Activated effector memory CD4-positive, alpha-beta T cell treated with Interleukin-2 at 50 U/mL for 16 hours (primary cell): Measurements from ENCODE around the gene PRSS8.
A peak's percentile ranks its signal among the peaks of the same experiment; 100 is the strongest.
"Not testable (repeated sequence)": the region's sequence is repeated elsewhere in the genome, so short reads cannot be mapped to it uniquely, and the experiment has no call there.

Experiments used
- DNase-seq: peaks from one replicate; pipeline ENCODE4 v3.0.0-alpha.2; 2020

The PRSS8 gene

DNA sequence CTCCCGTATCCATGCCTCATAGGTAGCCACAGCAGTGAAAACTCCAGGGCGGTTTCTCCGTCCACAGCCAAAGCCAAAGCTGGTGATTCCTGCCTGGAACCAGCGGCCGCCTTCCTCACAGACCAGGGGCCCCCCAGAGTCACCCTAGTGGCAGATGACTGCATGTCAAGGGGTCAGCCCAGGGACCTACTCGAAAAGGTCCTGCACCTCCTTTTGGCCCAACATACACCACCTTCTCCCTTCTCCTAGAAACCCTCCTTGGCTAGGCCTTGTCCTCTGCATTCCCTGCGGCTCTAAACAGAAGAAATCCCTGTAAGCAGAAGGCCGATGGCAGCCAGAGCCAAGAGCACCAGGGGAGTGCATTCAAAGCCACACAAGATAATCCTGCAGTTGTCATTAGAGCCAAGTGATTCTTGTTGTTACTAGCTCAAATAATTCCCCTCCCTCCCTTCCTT lies 8.2 kb upstream of the PRSS8 start:
- DNase-seq, result no peak

DNA sequence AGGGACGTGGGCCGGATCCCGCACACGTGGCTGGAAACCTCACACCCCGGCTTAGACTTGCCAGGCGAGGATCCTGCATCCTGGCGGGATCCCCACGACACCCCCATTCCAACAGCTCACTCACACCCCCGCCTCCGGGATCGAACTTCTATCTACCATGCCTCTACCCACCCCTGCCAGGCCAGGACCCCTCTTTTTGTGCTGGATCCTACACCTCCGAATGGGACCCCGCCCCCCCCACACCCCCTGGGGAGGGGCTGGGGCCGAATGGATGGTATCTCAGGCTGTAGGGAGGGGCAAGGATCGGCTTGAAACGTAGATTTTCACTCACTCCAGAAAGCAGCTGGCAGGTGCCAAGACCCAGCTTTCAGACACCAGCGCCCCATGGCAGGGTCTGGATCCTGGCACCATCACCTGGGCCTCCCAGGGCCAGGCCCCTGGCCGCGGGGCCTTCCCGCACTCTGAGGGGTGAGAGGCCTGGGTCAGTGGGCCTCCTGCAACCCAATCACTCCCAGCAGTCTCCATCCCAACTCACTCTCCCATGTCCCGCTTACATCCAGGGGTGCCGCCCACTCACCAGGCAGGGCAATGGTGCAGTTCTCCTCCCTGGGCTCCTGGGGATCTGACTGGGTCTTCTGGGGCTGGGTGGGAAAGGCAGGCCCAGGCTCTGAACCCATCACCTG lies 7.6 kb upstream of the PRSS8 start:
- DNase-seq, result no peak

DNA sequence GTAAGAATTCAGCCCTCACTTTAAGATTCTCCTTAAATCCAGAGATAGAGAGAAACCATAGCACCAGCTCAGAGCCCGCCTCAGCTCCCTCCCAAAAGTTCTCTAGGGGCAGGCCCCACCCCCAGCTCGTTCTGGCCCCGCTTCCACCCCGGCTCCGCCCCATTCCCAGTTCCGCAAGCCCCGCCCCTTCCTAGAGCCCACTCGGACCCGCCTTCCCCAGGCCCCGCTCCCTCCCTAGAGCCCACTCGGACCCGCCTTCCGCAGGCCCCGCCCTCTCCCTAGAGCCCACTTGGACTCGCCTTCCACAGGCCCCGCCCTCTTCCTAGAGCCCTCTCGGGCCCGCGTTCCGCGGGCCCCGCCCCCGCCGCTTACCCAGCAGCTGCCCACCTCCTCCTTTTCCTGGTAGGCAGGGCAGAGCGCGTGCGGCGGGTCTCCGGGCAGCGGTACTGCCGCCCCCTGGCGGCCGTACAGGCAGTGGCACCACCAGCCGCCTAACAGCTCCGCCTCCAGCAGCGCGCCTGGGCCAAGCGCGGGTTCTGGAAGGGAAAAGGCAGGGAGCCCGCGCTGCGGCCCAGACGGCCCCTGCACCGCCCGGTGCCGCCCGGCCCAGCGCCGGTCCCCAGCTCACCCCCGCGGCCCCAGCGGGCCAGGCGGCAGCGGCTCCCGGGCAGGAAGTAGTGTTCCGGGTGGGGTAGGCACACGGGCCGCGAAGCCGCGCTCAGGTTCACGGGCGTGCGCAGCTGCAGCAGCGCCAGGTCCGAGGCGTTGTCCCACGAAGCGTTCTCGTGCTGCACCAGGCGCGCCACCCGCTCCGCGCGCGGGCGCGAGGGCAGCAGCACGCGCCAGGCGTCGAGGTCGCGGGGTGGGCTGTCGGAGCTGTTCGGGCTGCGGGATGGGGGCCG lies 6.8 kb upstream of the PRSS8 start:
- DNase-seq, result peak; percentile 95

DNA sequence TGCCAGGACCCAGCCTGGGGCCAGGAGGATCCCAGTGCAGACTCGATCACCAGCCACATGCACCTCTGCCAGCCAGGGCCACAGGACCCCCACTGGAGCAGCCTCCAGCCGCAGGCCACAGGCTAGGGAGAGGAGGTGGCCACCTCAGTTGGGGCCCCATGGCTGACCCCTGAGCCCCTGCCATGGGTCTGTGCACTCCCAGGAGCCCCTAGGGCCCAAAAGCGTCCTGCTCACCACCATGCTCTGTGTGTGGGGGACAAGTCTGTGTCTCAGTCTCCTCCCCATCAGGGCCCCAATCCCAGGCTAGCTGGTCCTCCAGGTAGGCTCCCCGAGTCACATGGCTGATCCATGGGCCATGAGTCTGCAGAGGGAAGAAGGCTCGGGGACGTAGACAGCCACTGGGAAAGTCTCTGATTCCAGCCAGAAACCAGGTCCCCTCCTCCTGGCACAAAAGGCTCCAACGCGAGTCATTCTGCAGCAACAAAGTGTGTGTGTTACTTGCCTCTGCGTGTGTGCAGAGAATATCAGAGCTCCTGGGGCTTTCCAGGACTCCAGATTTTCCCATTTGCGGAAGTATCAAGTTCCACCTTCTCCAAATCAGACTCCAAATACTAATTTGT lies 6.1 kb upstream of the PRSS8 start:
- no peak for DNase-seq

DNA sequence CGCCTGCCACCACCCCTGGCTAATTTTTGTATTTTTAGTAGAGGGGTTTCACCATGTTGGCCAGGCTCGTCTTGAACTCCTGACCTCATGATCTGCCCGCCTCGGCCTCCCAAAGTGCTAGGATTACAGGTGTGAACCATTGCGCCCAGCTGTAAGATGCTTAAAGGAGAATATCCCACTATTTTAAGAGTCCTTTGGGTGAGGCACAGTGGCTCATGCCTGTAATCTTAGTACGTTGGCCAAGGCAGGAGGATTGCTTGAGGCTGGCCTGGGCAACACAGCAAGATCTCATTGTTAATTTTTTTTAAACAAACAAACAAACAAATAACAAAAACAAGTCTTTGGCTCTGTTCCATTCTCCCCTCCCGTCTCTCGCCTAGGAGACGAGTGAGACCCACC lies 5.5 kb upstream of the PRSS8 start:
- not testable (repeated sequence) for DNase-seq

DNA sequence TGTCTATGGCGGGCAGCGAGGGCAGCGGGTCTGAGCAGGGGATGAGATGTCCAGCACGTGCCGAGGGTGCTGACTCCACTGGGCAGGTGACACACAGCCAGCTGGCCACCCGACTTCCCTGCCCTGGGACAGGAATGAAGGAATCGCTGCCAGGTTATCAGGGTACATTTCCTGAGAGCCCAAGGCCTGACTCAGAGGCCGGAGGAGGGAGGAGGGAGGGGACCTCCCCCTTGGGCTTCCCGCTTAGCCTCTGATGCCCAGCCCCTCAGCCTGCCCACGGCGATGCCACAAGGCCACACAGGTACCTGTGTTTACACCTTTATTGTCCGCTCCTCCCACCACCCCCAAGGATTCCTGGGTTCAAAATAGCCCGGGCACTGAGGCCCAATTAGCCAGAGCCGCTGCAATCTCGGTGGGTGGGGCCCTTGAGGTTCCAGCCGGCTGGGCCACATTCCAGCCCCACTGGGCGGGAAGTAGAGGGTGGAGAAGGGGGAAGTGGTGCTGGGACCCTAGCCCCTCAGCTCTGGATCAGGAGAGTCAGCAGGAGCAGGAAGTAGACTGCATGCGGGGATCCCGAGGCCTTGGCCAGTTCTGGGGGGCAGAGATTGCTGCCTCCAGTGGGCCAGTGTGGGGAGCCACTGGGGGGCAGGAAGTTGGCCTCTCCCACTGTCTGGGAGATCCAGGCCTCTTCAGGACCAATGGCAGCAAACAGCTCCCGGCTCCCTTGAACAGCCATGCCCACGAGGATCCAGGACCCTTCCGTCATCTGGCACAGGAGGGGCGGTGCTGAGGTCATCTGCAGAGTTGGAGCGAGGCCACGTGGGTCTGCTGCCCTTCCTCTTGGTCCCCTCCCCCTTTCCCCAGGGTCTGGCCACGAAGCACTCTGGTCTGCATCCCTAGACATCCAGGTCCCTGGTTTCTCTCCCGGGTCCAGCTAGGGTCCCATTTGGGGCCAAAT lies 3.4 kb upstream of the PRSS8 start:
- DNase-seq, result no peak

DNA sequence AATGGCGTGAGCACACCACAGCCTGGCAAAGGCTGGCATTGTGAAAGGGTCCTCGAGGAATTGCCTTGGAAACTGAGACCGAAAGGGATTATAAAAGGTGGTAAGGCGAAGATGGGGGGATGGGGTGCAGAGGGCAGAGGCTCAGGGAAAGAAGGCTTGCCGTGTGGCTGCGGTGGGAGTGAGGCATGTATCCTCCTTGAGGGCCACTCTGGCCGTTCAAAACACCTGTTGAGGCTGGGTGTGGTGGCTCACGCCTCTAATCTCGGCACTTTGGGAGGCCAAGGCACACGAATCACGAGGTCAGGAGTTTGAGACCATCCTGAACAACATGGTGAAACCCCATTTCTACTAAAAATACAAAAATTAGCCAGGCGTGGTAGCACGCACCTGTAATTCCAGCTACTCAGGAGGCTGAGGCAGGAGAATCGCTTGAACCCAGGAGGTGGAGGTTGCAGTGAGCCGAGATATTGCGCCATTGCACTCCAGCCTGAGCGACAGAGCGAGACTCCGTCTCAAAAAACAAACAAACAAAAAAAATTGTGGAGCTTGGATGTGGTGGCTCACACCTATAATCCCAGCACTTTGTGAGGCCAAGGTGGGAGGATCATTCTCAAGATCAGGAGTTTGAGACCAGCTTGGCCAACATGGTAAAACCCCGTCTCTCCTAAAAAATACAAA lies 1.4 kb upstream of the PRSS8 start:
- DNase-seq, result not testable (repeated sequence)

DNA sequence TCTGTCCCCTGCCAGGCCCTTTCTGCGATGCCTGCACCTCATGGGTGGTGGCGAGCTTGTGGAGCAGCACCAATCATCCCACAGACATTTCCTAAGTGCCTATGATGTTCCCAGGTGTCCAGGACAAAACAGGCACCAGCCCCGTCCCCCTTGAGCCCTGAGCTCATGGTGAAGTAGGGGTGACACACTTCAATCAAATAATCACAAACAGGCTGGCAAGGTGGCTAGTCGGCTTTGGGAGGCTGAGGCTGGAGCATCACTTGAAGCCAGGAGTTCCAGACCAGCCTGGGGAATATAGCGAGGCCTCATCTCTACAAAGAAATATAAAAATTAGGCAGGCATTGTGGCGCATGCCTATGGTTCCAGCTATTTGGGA lies 748 bp upstream of the PRSS8 start:
- no peak for DNase-seq

DNA sequence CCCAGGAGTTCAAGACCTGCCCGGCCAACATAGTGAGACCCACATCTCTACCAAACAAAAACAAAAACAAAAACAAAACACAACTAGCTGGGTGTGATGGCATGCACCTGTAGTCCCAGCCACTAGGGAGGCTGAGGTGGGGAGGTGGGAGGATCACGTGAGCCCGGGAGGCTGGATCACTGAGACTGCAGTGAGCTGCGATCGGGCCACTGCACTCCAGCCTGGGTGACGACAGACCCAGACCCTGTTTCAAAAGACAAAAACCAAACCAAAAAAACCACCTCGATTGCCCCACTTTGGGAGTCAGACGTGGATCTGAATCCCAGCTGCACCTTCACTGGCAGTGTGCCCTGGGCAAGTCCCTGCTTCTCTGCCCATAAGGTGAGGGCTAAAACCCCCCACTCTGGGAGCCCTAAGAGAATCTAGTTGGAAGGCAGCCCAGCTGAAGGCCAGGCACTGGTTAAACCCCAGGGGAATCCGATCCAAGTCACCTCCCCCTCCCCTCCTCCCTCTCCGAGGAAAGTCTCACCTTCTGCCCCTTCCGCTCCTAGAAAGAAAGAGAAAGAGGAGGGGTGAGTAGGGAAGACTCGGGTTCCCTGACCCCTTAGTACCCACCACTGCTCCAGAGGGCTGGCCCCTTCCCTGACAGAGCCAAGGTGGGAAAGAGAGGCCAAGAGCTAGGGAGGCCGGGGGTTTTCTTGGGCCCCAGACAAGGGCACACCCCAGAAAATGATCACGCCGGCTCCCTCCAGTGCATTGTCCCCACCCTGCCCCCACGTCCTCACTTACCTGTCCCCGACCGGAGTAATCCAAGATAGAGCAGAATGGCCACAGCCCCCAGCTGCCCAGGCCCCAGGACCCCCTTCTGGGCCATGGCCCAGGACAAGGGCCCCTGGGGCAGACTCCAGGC lies 647 bp downstream of the PRSS8 start:
- DNase-seq, result no peak

DNA sequence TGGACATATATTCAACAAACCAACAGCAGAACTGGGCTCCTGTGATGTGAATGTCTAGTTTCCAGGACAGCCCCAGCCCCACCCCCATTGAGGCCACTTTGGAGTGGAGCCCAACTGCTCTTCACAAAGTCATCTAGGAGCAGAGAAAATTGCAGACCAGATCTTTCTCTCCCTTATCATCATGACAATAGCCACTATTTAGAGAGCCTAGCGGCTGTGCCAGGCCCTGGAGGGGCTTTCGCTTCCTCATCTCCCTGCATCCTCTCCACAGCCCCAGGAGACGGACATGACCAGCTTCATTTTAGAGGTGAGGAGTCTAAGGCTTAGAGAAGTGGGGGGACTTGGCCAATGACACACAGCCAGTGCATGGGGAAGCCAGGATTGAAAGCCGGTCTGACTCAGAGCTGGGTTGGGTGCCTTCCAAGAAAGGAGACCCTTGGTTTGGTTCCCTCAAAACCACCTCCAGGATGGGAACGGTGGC lies 1.4 kb downstream of the PRSS8 start:
- no peak for DNase-seq

DNA sequence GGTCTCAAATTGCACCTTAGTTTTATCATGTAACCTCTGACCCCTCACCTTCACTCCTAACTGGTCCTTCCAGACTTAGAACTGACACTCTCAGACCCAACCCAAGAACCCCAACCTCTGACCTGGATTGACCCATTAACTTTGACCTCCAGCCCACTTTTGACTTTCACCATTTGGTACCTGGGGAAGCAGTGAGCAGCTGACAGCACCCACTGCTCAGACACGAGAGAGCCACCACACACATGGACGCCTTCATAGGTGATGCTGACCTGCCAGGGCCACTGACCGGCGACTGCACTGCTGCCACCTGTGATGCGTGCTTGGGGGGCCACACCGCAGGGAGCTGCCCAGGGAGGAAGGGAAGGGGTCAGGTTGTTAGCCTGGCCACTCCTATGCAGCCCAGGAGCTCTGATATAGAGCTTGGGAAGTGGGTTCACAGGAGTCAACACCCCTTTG lies 2.5 kb downstream of the PRSS8 start:
- no peak for DNase-seq

DNA sequence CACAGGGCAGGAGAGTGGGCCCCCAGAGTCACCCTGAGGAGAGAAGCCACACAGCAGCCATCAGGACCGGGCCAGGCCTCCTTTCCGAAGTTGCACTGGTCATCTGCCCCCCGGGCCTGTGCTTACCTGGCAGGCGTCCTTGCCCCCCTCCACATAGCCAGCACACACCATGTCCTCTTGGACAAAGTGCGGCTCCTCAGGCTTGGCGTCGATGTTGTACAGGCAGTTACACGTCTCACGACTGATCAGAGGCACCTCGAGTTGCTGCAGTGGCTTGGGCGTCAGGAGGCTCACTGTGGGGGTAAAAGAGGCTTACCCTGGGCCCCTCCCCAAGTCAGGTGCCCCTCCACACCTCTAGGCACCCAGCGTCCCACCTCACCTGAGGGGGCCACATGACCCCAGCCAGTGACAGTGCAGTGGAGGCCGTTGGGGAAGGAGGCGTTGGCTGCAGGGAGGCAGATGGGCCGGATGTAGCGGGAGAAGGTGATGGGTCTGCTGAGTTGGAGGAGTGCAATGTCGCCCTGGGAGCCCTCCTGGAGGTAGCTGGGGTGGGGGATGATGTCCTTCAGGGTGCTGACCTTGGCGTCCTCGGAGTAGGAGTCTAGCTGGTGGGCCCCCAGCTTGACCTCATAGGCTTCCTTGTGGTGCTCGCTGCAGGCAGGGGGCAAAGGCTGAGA lies 3.1 kb downstream of the PRSS8 start:
- no peak for DNase-seq

DNA sequence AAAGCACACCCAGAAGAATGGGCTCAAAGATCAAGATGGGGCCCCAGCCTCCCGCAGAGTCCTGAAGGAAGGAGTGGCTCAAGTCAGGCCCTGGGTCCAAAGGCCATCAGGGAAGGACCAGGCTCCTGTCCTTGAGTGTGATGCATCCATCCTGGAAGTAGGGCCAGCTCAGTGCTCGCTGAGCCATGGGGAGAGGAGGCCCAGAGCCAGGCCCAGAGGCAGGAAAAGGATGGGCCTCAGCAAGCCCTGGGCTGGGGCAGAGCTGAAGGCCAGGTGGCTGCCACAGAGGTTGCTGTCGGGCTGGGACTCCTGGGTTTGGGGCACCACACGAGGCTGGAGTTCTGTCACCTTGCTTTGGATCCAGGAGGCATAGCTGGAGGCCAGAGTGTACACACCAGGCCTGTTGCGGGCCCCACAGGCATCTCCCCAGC lies 3.7 kb downstream of the PRSS8 start:
- no peak for DNase-seq

DNA sequence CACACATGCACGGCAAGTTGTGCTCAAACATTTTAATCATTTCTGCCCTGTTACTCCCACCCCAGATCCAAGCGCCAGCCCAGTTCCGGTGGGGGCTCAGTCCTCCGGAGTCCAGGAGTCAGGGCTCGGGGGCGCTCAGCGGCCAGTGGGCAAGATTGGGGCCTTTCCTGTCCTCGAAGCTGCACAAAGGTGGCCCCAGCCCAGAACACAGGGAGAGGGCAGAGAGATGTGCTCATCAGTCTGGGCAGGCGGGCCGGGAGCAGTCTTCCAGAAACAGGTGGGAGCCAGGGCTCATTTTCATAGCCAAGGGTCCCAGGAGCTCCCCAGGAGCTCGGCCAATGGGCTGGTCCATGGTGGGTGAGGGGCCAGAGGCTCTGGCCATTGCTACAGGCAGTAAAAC lies 4.1 kb downstream of the PRSS8 start:
- DNase-seq, result no peak

DNA sequence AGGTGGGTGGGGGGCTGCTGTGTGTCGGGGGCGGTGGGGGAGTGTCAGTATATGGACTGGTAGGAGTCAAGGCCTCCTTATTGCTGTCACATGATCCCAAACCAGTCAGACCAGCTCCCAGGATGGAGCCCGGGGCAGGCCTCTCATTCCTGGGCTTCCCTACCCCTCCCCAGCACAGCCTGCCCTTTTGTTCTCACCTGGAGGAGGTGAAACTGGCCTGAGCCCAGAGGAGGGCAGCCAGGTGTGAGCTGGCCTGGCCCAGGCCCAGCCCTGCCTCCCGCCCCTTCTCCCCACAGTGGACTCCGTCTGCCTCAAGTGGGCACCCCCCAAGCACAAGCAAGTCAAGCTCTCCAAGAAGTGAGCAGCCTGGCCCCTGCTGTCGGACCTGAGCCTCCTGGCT lies 4.6 kb downstream of the PRSS8 start:
- no peak for DNase-seq

DNA sequence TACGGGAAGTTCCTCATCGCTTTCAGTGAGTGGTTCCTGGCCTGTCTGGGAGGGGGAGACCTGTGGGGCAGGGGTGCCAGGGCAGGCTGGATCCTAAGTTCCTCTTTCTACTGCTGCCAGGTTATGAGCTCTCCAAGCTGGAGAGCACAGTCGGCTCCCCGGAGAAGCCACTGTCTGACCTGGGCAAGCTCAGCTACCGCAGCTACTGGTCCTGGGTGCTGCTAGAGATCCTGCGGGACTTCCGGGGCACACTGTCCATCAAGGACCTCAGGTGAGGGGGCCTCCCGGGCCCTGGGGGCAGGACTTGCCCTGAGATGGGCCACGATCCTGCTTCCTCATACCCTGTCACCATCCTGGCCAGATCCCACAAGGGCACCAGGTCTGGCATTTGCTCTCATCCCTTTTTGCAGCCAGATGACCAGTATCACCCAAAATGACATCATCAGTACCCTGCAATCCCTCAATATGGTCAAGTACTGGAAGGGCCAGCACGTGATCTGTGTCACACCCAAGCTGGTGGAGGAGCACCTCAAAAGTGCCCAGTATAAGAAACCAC lies 5.1 kb downstream of the PRSS8 start:
- DNase-seq, result no peak

DNA sequence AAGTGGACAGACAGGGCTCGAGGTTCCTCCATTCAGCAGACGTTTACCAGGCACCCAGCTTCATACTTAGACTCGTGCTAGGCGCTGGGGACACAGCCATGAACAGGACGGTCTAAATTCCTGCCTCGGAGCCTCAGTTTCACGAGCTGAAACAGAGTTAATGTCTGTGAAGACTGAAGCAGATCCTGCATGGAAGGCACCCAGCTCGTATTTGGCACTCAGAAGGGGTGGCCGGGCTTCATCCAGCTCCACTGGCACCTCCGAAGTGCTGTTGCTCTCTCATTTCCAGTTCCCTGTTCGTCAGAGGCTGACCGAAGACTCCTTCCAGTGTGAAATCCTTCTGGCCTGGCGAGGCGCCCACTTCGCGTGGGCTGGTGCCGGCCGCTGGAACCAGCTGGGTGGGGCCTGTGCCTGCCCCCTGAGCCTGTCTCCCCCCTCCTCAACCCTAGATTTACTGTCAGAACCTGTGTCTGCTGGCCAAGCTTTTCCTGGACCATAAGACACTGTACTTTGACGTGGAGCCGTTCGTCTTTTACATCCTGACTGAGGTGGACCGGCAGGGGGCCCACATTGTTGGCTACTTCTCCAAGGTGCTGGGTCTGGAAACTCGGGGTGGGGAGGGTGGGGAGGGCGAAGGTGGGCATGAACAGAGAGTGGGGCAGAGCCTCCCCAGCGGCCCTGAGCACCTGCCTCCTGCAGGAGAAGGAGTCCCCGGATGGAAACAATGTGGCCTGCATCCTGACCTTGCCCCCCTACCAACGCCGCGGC lies 5.8 kb downstream of the PRSS8 start:
- DNase-seq, result no peak

DNA sequence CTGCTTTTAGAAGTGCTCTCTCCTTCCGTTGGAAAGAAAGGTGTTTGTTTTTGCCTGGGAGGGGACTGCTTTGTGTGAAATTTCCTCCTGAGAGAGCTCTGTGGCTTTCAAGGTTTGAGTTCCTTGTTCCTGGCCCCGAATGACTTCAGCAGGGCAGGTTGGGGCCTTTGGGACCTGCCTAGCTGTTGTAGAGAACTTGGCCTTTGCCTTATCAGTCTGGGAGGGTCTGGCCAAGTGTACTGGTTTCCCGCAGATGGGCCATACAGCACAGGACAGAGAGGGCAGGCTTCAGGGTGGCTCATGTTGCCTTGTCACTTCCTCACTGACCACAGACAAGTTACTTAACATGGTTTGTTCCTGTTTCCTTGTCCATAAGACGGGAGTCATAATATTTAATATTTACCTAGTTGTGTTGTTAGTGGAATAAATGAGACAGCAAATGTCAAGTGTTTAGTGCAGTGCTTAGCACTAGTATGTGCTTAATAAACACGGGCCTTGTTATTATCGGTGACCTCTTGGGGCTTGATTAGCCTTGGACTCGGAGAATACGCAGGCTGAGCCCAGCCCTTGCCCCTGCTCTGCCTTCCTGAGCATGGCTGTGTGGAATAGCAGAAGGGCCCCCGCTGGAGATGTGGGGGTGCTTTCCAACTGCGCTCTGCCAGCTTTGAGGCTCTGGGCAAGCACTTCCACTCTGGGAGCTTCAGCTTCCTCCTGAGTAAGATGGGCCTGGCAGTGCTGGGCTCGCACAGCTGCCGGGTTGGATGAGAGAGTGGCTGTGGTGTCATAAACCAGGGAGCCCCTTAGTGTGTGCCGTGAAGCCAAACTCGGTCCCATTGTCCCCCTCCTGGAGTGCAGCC lies 6.6 kb downstream of the PRSS8 start:
- DNase-seq, result no peak
